Choroid plexus epithelial cell (primary cell): Measurements from ENCODE around the gene EIF2B1.
"Not testable (repeated sequence)": the region's sequence is repeated elsewhere in the genome, so short reads cannot be mapped to it uniquely, and the experiment has no call there.

ENCODE experiments used
- DNase-seq: peaks from one replicate; pipeline ENCODE4 v3.0.0-alpha.2; 2010; ENCODE audit warnings: low read depth
- H3K4me3 ChIP-seq: 2 replicates; pipeline ENCODE4 v1.5.1; 2011; ENCODE audit warnings: low read depth, mild to moderate bottlenecking, control low read depth, low read length, moderate library complexity
- CTCF ChIP-seq: conservative IDR thresholded peaks from 2 replicates; pipeline ENCODE4 v1.5.1; 2011; ENCODE audit warnings: low read depth, mild to moderate bottlenecking, control low read depth, inconsistent platforms, low read length, moderate library complexity

EIF2B1 gene

DNA sequence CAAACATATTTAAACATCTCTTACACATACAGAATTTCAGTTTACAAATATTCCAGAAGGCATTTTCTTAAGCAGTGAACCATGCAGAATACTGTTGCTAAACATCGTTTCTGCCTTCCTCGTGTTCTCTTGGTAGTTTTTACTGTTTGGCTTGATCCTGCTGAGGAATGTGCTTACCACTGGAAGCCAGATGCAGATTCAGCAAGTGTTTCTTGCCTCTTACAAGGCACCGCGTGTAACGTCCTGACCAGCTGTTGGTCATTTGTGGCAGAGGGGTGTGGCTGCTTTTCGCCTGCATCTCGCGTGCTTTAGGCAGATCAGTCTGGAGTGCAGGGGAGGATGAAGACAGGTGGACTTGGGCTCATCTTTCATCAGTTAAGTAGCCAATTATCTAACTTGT lies 12.4 kb downstream of the EIF2B1 start:
- no peak overlapping the region for H3K4me3 ChIP-seq
- no peak for TF ChIP-seq CTCF
- DNase-seq: no peak

GRCh38 chr12:123617580-123617979 lies 15.9 kb downstream of the EIF2B1 start:
- DNase-seq: no peak
- H3K4me3 ChIP-seq: no peak overlapping the region
- no peak for TF ChIP-seq CTCF

DNA sequence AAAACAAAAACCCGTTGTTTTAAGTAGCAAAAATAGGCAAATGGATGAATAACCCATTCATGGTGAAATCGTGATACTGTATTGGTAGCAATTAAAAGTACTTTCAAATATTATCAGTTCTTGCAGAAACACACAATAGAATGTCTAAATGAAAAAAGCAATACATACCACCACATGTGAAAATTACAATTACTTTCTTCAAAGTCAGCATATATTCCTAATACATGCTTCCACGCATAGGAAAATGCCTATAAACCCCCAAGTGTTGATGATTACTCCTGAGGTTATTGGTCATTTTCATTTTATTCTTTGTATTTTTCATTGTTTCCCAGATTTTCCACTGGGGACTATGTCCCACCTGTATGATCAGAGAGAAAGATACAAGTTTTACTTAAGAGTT lies 16.3 kb downstream of the EIF2B1 start:
- no peak for DNase-seq
- no peak for TF ChIP-seq CTCF
- H3K4me3 ChIP-seq: no peak overlapping the region

DNA sequence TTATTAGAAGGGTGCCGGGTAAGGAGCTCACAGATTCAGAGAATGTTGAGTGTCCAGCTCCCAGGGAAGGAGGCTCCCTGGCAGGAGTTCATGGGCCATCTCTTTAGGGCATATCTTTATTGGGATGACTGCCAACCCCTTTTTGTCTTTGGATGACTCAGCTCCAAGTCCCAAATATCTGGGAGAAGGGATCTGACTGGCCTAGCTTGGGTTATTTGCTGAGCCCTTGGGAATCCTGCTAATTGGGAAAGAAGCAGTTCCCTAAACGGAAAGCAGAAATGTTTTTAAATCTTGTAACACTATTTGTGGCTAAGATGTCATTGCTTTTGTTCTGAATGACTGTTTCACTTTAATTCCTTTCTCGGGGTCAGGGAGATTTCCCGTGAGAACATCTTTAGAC lies 19.0 kb downstream of the EIF2B1 start:
- DNase-seq: no peak
- no peak for TF ChIP-seq CTCF
- no peak overlapping the region for H3K4me3 ChIP-seq

- no peak for TF ChIP-seq CTCF
- H3K4me3 ChIP-seq: no peak overlapping the region
- no peak for DNase-seq
Observed at GRCh38 chr12:123614110-123614509, 19.4 kb downstream of the EIF2B1 start.

- no peak for DNase-seq
- no peak overlapping the region for H3K4me3 ChIP-seq
- no peak for TF ChIP-seq CTCF
Observed at GRCh38 chr12:123608182-123608581, 25.3 kb downstream of the EIF2B1 start.

DNA sequence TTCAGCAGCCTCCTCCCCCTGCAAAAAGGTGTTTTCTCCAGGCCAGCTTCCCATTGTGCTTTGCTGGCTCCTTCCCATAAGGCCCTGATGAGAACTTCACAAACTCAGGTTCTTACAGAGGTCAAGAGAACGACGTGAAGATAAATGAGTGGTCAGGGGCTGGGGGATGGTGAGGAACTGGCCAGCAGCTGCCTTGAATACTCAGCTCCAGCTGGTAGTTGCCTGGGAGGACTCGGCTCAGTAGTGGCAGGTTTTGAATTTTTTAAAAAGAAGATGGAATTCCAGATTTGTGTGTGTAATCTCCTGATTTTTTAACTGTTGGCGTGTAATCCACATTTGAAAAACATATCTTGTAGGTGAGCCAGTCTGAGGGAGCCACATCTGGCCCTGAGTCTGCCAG lies 25.7 kb downstream of the EIF2B1 start:
- no peak for DNase-seq

GRCh38 chr12:123603495-123603894 lies 30.0 kb downstream of the EIF2B1 start:
- not testable (repeated sequence) for DNase-seq, H3K4me3 ChIP-seq

More for the DNA sequence above, 25.7 kb downstream of the EIF2B1 start:
- no peak for TF ChIP-seq CTCF
- no peak overlapping the region for H3K4me3 ChIP-seq
